G401 (cell line): ENCODE measurements around the gene MED14. TPM values are rescaled to one million over a fixed set of nuclear protein-coding genes. Genes with fewer than 3 reads are reported as not detected.
"Not testable (repeated sequence)": the region's sequence is repeated elsewhere in the genome, so short reads cannot be mapped to it uniquely, and the experiment has no call there.

ENCODE experiments used
- DNase-seq: peaks from one replicate; pipeline ENCODE4 v3.0.0-alpha.2; 2015; ENCODE audit warnings: low spot score
- in situ Hi-C: cut with HindIII; loops from 2 replicates; pipeline ENCODE4 v1.10.0; 2016; ENCODE audit warnings: low sequenced_read_pairs, mixed read lengths
- total RNA-seq: library from RNA; depleted of rRNA; stranded (reverse); fragments of >200 nt; shearing (Covaris generic); gene quantifications from 2 replicates; pipeline ENCODE4 v1.2.3, GENCODE V29; 2014

MED14 gene
- total RNA-seq, 1 experiment from 2014 or later: 5.2 TPM

- in situ Hi-C loops: no loop called here
- DNase-seq: no peak
These were observed 1.6 kb downstream of the MED14 start for GRCh38 chrX:40733706-40734105.

DNA sequence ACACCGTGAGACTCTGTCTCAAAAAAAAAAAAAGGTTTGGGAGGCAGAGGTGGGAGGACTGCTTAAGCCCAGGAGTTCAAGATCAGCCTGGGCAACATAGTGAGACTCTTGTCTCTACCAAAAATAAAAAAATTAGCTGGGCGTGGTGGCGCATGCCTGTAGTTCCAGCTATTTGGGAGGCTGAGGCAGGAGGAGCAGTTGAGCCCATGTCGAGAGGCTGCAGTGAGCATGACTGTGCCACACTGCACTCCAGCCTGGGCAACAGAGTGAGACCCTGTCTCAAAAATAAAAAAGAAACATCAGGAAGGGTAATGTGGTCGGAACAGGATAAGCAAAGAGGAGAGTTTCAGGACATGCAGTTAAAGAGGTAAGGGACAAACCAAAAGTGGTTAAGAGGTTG is 2.8 kb downstream of the MED14 start:
- DNase-seq, in situ Hi-C loops: not testable (repeated sequence)

DNA sequence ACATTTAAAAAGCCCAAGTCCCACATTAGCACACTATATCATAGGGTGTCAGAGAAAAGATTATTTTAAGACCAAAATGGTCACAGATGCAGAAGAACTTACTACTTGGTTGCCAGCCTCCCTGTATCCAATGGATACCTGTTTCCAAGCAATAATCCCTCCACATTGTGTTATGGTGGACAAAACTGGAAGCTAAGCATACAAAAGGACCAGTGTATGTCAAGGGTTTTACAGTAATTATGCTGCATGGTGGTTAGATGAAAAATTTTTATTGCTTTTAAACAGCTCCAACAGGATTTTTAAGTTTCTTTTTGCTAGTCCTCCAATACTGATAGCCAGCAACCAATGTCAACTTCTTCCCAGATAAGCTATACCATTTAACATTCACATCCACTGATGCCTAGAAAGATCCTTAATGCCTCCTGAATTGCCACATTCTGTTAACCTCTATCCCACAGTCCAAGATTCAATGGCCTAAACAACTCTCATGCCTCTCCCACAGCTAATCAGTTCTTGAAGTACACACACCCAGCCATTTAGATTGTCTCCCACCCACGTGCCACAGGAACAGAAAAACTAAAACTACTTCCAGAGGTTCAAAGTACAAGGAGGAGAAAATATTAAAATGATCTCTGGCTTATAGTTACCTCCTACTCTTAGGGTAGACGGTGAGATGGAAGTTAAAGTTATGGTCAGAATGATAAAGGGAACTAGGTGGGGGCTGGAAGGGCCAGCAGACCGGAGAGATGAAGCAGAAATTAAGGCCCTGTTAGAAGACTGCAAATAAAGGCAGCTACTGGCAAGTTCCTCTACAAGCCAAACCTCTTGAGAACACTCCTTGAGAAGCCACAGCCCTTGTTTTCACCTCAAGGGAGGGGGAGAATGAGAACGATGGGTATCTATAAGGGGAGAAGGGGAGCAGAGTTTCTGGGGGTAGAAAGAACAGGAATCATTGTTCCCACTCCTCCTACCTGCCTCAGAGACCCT is 5.5 kb downstream of the MED14 start:
- in situ Hi-C loops: no loop called here
- DNase-seq: no peak

DNA sequence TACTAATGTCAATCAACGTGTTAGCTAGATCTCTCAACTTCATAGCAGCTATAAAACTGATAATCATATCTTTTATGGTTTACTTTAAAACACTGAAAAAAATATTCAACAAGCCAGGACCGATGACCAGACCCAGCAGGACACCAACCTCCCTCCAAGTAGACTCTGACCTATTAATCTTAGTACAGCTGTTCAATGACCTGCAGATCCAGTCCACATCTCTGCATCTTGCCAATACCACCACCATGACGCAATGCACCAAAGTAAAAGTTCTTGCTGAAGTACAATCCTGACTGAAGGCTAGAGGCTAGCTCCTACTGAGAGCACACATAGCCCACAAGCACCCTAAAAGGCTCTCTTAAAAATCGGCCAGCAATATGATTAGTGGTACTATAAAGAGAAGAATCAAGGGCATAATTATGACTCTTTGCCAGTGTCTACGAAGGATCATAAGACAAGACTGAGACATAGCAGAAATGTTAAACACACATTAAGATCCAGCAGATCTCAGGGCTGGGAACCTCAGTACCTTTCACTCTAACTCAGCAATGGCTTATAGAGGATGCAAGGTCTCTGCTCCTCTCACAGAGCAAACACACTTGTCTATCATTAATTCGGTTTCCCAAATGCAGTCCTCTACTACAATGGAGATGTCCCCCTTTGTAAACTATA is 7.6 kb downstream of the MED14 start:
- DNase-seq: no peak
- in situ Hi-C loops: no loop called here

GRCh38 chrX:40727093-40727492 is 8.2 kb downstream of the MED14 start:
- in situ Hi-C loops: no loop called here
- DNase-seq: no peak

GRCh38 chrX:40722930-40723329 is 12.4 kb downstream of the MED14 start:
- no peak for DNase-seq
- in situ Hi-C loops: no loop called here

GRCh38 chrX:40721489-40722106 is 13.7 kb downstream of the MED14 start:
- in situ Hi-C loops: no loop called here
- DNase-seq: no peak

GRCh38 chrX:40720792-40721191 is 14.6 kb downstream of the MED14 start:
- no peak for DNase-seq
- in situ Hi-C loops: no loop called here

GRCh38 chrX:40720339-40720738 is 15.0 kb downstream of the MED14 start:
- in situ Hi-C loops: no loop called here
- DNase-seq: no peak

DNA sequence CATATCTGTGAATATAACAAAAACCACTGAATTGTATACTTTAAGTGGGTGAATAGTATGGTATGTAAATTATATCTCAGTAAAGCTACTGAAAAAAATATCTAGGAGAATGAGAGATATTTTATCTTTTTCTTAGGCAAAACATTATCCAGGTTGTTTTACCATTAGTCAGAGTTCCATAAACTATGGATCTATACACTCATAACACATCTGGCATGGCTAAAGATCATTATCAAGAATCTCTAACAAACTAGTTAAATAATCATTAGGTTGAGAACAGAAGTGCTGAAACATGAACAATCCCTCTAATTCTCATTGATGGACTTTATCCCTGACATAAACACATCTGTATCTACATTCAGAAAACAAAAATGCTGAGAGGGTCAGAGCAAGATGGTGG is 15.6 kb downstream of the MED14 start:
- in situ Hi-C loops: no loop called here
- DNase-seq: no peak

GRCh38 chrX:40719218-40719617 is 16.1 kb downstream of the MED14 start:
- DNase-seq: no peak
- in situ Hi-C loops: no loop called here

GRCh38 chrX:40709395-40709794 is 25.9 kb downstream of the MED14 start:
- in situ Hi-C loops: no loop called here
- DNase-seq: no peak

DNA sequence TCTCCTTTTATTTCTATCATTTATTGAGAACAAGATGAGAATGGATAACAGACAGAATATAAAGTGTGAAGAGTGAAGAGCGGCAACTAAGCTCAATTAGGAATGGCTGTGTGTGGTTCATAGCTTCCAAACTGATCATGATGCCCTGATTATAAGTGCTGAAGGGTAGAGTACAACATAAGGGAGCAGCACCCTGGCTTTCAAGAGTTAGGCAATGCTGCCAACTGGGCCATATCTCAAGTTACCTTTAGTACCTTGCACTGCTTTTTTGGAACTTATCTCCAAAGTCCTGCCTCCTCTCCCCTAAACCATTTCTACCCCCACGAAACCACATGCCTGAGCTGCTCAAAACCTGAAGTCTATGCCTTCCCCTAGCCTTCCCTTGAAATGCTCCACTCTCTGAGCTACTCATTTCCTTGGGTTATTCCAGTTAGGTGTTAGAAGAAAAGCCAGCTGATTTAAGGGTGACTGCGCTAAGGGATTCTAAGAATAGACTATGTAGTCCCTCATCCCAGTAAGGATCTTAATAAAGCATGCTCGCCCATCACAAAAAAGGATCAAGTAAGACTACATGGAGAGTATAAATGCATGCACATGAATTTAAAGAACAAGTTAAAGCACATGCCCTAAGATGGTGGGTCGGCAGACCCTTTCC is 29.6 kb downstream of the MED14 start:
- in situ Hi-C loops: no loop called here
- DNase-seq: no peak

DNA sequence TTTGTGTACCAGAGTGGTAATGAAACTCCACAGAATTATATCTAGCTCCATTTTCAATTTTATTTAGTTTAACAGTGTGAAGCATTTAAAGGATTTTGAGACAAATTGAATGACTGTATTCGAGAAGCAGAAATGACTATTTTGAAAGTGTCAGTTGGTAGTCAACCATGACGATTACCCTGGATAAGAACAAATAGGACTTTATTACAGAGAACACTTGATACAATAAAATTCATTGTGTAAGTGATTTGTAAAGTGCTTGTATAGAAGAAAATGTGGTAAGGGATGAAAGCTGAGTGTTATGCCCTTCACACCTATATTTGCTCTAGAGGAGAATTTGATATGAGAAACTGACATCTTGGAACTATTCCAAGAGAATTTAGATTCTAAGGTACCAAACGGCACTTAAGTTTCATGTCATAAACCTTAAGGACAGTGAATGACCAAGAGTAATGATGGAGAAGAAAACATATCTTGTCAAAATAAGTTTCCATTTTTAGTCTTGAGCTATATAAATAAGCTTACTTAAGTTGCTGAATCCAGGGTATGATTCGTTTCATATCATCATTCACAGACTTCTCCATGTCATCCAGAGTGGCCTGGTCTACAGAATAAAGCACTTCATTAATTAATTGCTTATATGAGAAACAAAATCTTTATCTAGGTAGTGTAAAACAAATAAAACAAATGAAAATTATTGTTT is 34.6 kb downstream of the MED14 start:
- in situ Hi-C loops: no loop called here
- no peak for DNase-seq

- DNase-seq: no peak
- in situ Hi-C loops: no loop called here
These were observed 36.5 kb downstream of the MED14 start for GRCh38 chrX:40698851-40699250.

DNA sequence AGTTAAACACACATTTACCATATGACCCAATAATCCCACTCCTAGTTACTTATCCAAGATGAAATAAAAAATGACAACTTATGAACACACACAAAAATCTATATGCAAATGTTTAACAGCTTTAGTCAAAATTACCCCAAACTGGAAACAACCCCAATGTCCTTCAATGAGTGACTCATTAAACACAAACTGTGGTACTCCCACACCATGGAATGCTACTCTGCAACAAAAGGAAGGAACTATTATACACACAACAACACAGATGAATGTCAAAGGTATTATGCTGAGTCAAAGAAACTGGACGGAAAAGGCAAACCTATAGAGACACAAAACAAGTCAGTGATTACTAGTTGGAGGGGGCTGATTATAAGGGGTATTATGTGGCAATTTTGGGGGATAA is 40.5 kb downstream of the MED14 start:
- in situ Hi-C loops: no loop called here
- DNase-seq: no peak

DNA sequence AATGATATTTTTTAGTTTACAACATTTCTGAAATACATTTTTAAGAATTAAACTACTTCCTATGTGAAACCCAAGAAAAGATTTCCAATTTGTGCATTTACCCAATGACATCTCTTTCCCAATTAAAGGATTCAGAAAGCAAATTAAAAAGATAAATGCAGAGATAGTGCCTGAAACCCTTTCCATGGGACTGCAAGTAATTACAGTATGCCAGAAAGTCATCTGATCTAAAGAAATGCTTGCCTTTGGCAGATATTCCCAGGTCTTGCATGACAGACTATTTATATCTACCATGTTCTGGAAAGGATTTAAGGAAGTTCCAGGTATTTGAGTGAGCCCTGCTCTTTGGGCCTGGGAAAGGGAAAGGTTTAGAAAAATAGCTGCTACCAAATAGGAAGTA is 46.4 kb downstream of the MED14 start:
- in situ Hi-C loops: no loop called here
- no peak for DNase-seq

DNA sequence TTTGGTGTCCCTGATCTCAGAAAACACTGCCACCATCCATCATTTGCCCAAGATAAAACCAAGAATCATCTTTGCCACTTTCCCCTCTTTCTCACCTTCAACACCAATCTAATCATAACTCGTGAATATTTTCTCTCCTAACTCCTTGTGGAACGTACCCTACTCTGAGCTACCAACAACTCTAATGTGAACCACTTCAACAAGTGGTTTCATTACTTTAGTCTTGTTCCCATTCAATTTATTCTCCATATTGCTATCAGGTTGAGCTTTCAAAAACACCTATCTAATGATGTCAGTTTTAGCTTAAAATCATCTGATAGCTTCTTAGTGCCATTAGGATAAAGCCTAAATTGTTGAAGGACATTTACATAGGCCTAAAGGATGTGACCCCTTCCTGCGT is 48.2 kb downstream of the MED14 start:
- in situ Hi-C loops: no loop called here

DNA sequence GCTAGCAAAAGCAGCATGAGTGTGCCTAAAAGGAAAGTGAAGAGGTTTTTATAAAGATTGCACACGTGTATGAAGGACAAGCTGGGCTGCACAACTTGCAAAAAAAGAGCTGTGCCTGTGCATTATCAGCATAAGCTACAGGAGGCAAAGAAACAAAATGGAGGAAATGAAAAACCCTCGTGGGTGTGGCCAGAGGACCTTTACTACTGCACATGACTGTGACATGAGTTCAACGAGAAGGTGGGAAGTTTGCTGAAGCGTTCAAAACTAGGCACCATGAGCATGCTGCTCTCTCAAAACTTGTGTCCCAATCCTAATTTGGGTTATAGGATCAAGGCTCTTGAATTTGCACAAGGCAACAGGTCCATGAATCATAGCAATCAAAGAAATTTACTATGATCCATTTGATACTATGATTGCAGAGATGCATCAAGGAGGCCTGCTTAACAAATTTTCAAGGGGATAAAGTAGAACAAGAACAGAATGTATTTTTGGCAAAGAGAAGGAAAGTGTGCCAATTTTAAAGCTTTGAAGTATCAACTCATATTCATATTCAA is 49.9 kb downstream of the MED14 start:
- no peak for DNase-seq
- in situ Hi-C loops: no loop called here

More for the DNA sequence above, 48.2 kb downstream of the MED14 start:
- DNase-seq: no peak
